Vagina (tissue), 2 donors: ENCODE data around the gene MC1R. TPM values are rescaled to one million over a fixed set of nuclear protein-coding genes. Genes with fewer than 3 reads are reported as not detected.

Experiments used
- DNase-seq, 2 donors: peaks; one replicate each; pipeline ENCODE4 v3.0.0-alpha.2; 2017; ENCODE audit errors: extremely low spot score in 2 of 2
- H3K27ac ChIP-seq: fragments of 200-600 bp; sonication (generic); one replicate; pipeline ENCODE4 v1.5.1; 2019
- H3K27me3 ChIP-seq: fragments of 200-600 bp; sonication (generic); one replicate; pipeline ENCODE4 v1.5.1; 2019
- H3K36me3 ChIP-seq, 2 donors: fragments of 200-600 bp; sonication (generic); one replicate each; pipeline ENCODE4 v1.5.1; 2017 to 2019
- H3K4me1 ChIP-seq: fragments of 200-600 bp; sonication (generic); one replicate; pipeline ENCODE4 v1.5.1; 2019
- H3K4me3 ChIP-seq, 2 donors: fragments of 200-600 bp; sonication (generic); 1 replicate in 1 of 2; 2 replicates in 1 of 2; pipeline ENCODE4 v1.5.1; 2016 to 2019
- H3K9me3 ChIP-seq: fragments of 200-600 bp; sonication (generic); one replicate; pipeline ENCODE4 v1.5.1; 2019
- POLR2A ChIP-seq, 2 donors: fragments of 450-650 bp; IDR thresholded peaks; one replicate each; pipeline ENCODE4 v1.6.1; 2017; ENCODE audit warnings: antibody characterized with exemption in 2 of 2, mild to moderate bottlenecking in 2 of 2, moderate library complexity in 2 of 2
- POLR2AphosphoS5 ChIP-seq, 2 donors: sonication (generic); formaldehyde crosslinking; IDR thresholded peaks; one replicate each; pipeline ENCODE4 v1.9.0; 2017; ENCODE audit warnings: antibody characterized with exemption in 2 of 2, mild to moderate bottlenecking in 2 of 2, low read depth in 1 of 2; ENCODE audit not compliant: insufficient read depth in 1 of 2
- intact Hi-C: fragments of 100-400 bp; cut with DNase I; formaldehyde crosslinking; loops from one replicate; pipeline ENCODE4 v1.15.1; 2023
- total RNA-seq: library from RNA; depleted of rRNA; stranded (reverse); fragments of >200 nt; gene quantifications from one replicate; pipeline ENCODE4 v1.2.3, GENCODE V29; 2016
- TF ChIP-seq, protein P1 (sequence below), 3 experiments: fragments of 450-650 bp in 2 of 3; fragments of 200-600 bp in 1 of 3; sonication (generic) in 1 of 3; IDR thresholded peaks; one replicate each; pipeline ENCODE4 v1.5.1; 2017 to 2019; ENCODE audit warnings: antibody characterized with exemption in 3 of 3, mild to moderate bottlenecking in 2 of 3, moderate library complexity in 2 of 3

MC1R gene
- total RNA-seq, 1 donor from 2014 or later: 4.4 TPM

DNA sequence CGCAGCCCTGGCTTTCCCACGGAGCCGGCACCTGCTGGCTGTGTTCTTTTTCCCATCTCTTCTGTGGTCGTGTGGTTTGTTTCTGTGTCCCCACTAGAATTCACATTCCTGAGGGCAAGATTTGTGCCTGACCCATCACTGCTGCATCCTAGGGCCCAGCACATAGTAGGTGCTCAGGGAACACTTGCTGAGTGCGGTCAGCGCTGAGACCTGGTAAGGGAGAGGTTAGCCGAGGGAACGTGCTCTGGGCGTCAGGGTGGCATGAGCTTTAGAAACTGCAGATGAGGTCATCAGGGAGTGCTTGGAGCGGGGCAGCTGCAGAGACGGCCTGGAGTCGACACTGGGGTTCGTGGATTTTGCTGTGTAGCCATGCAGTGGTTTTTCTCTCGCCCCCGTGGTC lies 35.8 kb downstream of the MC1R start:
- H3K36me3 ChIP-seq: peaks cover 0 to 21% of the 10 kb centered on the region in 2 donors

DNA sequence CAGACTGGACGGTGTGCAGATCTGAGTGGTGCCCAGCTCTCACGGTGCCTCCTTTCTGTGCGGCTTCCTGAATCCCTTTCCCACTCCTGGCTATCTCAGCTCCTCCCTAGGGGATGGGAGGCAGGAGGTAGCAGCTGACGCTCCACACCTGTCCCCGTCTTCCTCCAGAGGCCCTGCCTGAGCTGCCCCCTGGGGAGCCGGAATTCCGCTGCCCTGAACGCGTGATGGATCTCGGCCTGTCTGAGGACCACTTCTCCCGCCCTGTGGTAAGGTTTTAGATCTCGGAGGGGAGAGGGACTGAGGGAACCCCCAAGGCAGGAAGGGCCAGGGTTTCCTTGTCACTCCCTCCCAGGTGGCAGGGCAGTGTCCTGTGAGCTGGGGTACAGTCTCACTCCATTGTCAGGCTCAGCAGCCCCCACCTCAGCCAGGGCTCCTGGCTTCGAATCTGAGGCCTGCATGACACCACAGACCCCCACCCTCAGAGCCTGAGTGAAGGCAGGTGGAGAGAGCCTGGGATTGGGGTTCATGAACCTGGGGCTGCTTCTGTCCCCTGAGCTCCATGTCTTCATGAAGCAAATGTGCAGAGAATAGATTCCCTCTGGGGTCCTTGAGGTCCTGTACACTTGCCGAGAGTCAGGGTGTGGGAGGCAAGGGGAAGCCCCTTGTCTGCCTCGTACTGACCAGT lies 36.5 kb downstream of the MC1R start:
- peaks cover 0 to 21% of the 10 kb centered on the region in 2 donors for H3K36me3 ChIP-seq

More for the DNA sequence above, 35.8 kb downstream of the MC1R start:
- Histone ChIP-seq H3K4me1 (peaks cover 7% of the 10 kb centered on the region), H3K27me3 (no peaks in the 10 kb centered on the region), H3K27ac (no peak overlapping the region), H3K9me3 (no peaks in the 10 kb centered on the region), H3K4me3 (no peak overlapping the region)
- intact Hi-C loops: no loop called here
- TF ChIP-seq POLR2A (IDR thresholded peaks at IDR 0.05): no peak
- no peak for TF ChIP-seq POLR2AphosphoS5 (IDR thresholded peaks at IDR 0.05; ENCODE audit: insufficient read depth in 1 of 2, low read depth in 1 of 2)
- TF ChIP-seq, protein P1, sequence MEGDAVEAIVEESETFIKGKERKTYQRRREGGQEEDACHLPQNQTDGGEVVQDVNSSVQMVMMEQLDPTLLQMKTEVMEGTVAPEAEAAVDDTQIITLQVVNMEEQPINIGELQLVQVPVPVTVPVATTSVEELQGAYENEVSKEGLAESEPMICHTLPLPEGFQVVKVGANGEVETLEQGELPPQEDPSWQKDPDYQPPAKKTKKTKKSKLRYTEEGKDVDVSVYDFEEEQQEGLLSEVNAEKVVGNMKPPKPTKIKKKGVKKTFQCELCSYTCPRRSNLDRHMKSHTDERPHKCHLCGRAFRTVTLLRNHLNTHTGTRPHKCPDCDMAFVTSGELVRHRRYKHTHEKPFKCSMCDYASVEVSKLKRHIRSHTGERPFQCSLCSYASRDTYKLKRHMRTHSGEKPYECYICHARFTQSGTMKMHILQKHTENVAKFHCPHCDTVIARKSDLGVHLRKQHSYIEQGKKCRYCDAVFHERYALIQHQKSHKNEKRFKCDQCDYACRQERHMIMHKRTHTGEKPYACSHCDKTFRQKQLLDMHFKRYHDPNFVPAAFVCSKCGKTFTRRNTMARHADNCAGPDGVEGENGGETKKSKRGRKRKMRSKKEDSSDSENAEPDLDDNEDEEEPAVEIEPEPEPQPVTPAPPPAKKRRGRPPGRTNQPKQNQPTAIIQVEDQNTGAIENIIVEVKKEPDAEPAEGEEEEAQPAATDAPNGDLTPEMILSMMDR (IDR thresholded peaks at IDR 0.05): no peak
- no peak for DNase-seq

GRCh38 chr16:89956505-89957215 lies 38.0 kb downstream of the MC1R start:
- intact Hi-C loops: no loop called here
- H3K4me1 ChIP-seq: no peaks in the 10 kb centered on the region
- H3K9me3 ChIP-seq: no peaks in the 10 kb centered on the region
- TF ChIP-seq POLR2AphosphoS5 (IDR thresholded peaks at IDR 0.05; ENCODE audit: insufficient read depth in 1 of 2, low read depth in 1 of 2): no peak
- TF ChIP-seq, protein P1 (IDR thresholded peaks at IDR 0.05): no peak
- no peak for TF ChIP-seq POLR2A (IDR thresholded peaks at IDR 0.05)
- peaks cover 0 to 26% of the 10 kb centered on the region in 2 donors for H3K36me3 ChIP-seq
- DNase-seq: no peak
- H3K27me3 ChIP-seq: no peaks in the 10 kb centered on the region
- H3K27ac ChIP-seq: no peak overlapping the region
- H3K4me3 ChIP-seq: no peak overlapping the region

More for the DNA sequence above, 36.5 kb downstream of the MC1R start:
- H3K4me3 ChIP-seq: no peak overlapping the region
- H3K9me3 ChIP-seq: no peaks in the 10 kb centered on the region
- no peak for DNase-seq
- H3K4me1 ChIP-seq: no peaks in the 10 kb centered on the region
- H3K27ac ChIP-seq: no peak overlapping the region
- intact Hi-C loops: no loop called here
- no peak for TF ChIP-seq POLR2AphosphoS5 (IDR thresholded peaks at IDR 0.05; ENCODE audit: insufficient read depth in 1 of 2, low read depth in 1 of 2)
- TF ChIP-seq POLR2A (IDR thresholded peaks at IDR 0.05): no peak
- TF ChIP-seq, protein P1 (IDR thresholded peaks at IDR 0.05): no peak
- no peaks in the 10 kb centered on the region for H3K27me3 ChIP-seq

GRCh38 chr16:89957216-89957785 lies 38.6 kb downstream of the MC1R start:
- H3K4me3 ChIP-seq: no peak overlapping the region
- no peaks in the 10 kb centered on the region for H3K9me3 ChIP-seq
- no peak for DNase-seq
- no peaks in the 10 kb centered on the region for H3K4me1 ChIP-seq
- intact Hi-C loops: no loop called here
- H3K27ac ChIP-seq: no peak overlapping the region
- peaks cover 0 to 26% of the 10 kb centered on the region in 2 donors for H3K36me3 ChIP-seq
- H3K27me3 ChIP-seq: no peaks in the 10 kb centered on the region
- no peak for TF ChIP-seq POLR2A (IDR thresholded peaks at IDR 0.05)

DNA sequence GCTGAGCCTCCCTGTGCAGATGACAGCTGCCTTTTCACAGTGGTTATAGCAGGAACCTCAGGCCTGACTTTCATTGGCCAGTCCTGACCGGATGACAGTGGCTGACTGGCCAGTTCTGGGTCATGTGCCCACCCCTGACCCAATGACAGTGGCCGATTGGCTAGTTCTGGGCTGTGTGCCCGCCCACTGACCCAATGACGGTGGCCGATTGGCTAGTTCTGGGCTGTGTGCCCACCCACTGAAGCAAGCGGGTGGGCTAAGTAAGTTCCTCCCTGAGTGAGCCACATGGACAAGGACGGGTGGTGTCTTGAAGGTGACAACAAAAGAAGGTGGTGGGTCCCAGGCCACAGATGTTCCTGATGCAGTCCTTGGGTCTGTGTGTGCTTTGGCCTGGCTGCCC lies 39.4 kb downstream of the MC1R start:
- intact Hi-C loops: no loop called here
- no peaks in the 10 kb centered on the region for H3K4me1 ChIP-seq
- H3K9me3 ChIP-seq: no peaks in the 10 kb centered on the region
- no peaks in the 10 kb centered on the region for H3K27me3 ChIP-seq
- TF ChIP-seq, protein P1 (IDR thresholded peaks at IDR 0.05): no peak
- H3K36me3 ChIP-seq: peaks cover 0 to 26% of the 10 kb centered on the region in 2 donors
- no peak for DNase-seq
- no peak overlapping the region for H3K27ac ChIP-seq
- no peak overlapping the region for H3K4me3 ChIP-seq
